Measurements from ENCODE around the gene TSPO. TPM values are rescaled to one million over a fixed set of nuclear protein-coding genes. Genes with fewer than 3 reads are reported as not detected.

TSPO gene
- total and polyA plus RNA-seq, 2 of the 8 experiments (the other 6 are each of a cell fraction or from before 2014, with no cell fraction given), result 19.9 to 51.5 TPM

- TF ChIP-seq CHD7 (IDR thresholded peaks at IDR 0.05; ENCODE audit: insufficient replicate concordance, low read length) (no peak), NANOG (IDR thresholded peaks at IDR 0.05; ENCODE audit: insufficient read depth, low read depth, low read length, poor library complexity, severe bottlenecking) (no peak), TCF12 (IDR thresholded peaks at IDR 0.05; ENCODE audit: low read depth, low read length) (no peak)
Observed at GRCh38 chr22:43144949-43145348, 6.4 kb upstream of the TSPO start (continued).

Measured in H1 (cell line).